Nephron (organoid): Measurements from ENCODE around the gene AP5M1.

ENCODE experiments used
- H3K27ac Mint-ChIP-seq, 3 experiments: 2 replicates each; pipeline ENCODE4 v1.8.0; 2020; ENCODE audit warnings: mixed read lengths in 3 of 3, mild to moderate bottlenecking in 2 of 3, moderate library complexity in 1 of 3
- H3K27me3 Mint-ChIP-seq: 2 replicates; pipeline ENCODE4 v1.8.0; 2021; ENCODE audit warnings: low read depth, mild to moderate bottlenecking, moderate library complexity, mixed read lengths
- H3K36me3 Mint-ChIP-seq: 2 replicates; pipeline ENCODE4 v1.8.0; 2020; ENCODE audit warnings: low read depth, mixed read lengths
- H3K4me1 Mint-ChIP-seq: 2 replicates; pipeline ENCODE4 v1.8.0; 2020; ENCODE audit warnings: mixed read lengths
- H3K4me3 Mint-ChIP-seq, 3 experiments: 2 replicates each; pipeline ENCODE4 v1.8.0; 2020; ENCODE audit warnings: mild to moderate bottlenecking in 3 of 3, mixed read lengths in 3 of 3, moderate library complexity in 2 of 3
- H3K9me3 Mint-ChIP-seq: 2 replicates; pipeline ENCODE4 v1.8.0; 2020; ENCODE audit warnings: mixed read lengths
- CTCF ChIP-seq, 3 experiments: fragments of 200-600 bp; sonication (generic); IDR thresholded peaks; one replicate each; pipeline ENCODE4 v1.5.0; 2021; ENCODE audit warnings: antibody characterized with exemption in 3 of 3; ENCODE audit not compliant: unreplicated experiment in 3 of 3

The AP5M1 gene

GRCh38 chr14:57295239-57295638 is 26.5 kb downstream of the AP5M1 start:
- Mint-ChIP-seq H3K27me3 (no peaks in the 10 kb centered on the region), H3K27ac (peak overlapping the region; percentile 58 to 65 (median 59)), H3K36me3 (no peaks in the 10 kb centered on the region), H3K4me3 (no peak overlapping the region), H3K4me1 (peaks cover 31% of the 10 kb centered on the region), H3K9me3 (no peaks in the 10 kb centered on the region)
- TF ChIP-seq CTCF (IDR thresholded peaks at IDR 0.05; ENCODE audit: unreplicated experiment in 3 of 3): no peak

GRCh38 chr14:57297852-57298251 is 29.1 kb downstream of the AP5M1 start:
- Mint-ChIP-seq H3K4me1 (peaks cover 31% of the 10 kb centered on the region), H3K4me3 (no peak overlapping the region), H3K9me3 (no peaks in the 10 kb centered on the region), H3K27me3 (no peaks in the 10 kb centered on the region), H3K36me3 (no peaks in the 10 kb centered on the region), H3K27ac (peak overlapping the region in 2 of 3 experiments; percentile 44 to 56)
- TF ChIP-seq CTCF (IDR thresholded peaks at IDR 0.05; ENCODE audit: unreplicated experiment in 3 of 3): no peak

- no peak overlapping the region for H3K27ac Mint-ChIP-seq
- no peaks in the 10 kb centered on the region for H3K36me3 Mint-ChIP-seq
- H3K27me3 Mint-ChIP-seq: no peaks in the 10 kb centered on the region
- H3K4me1 Mint-ChIP-seq: peaks cover 27% of the 10 kb centered on the region
- no peaks in the 10 kb centered on the region for H3K9me3 Mint-ChIP-seq
- H3K4me3 Mint-ChIP-seq: no peak overlapping the region
- TF ChIP-seq CTCF (IDR thresholded peaks at IDR 0.05; ENCODE audit: unreplicated experiment in 3 of 3): no peak
Measured at GRCh38 chr14:57299511-57299910, 30.7 kb downstream of the AP5M1 start.

GRCh38 chr14:57302883-57303282 is 34.1 kb downstream of the AP5M1 start:
- TF ChIP-seq CTCF (IDR thresholded peaks at IDR 0.05; ENCODE audit: unreplicated experiment in 3 of 3): no peak
- Mint-ChIP-seq H3K36me3 (no peaks in the 10 kb centered on the region), H3K4me1 (peaks cover 15% of the 10 kb centered on the region), H3K27ac (no peak overlapping the region), H3K9me3 (no peaks in the 10 kb centered on the region), H3K27me3 (no peaks in the 10 kb centered on the region), H3K4me3 (no peak overlapping the region)

- H3K4me1 Mint-ChIP-seq: no peaks in the 10 kb centered on the region
- H3K9me3 Mint-ChIP-seq: no peaks in the 10 kb centered on the region
- TF ChIP-seq CTCF (IDR thresholded peaks at IDR 0.05; ENCODE audit: unreplicated experiment in 3 of 3): no peak
- no peak overlapping the region for H3K4me3 Mint-ChIP-seq
- no peak overlapping the region for H3K27ac Mint-ChIP-seq
- no peaks in the 10 kb centered on the region for H3K27me3 Mint-ChIP-seq
- no peaks in the 10 kb centered on the region for H3K36me3 Mint-ChIP-seq
Measured at GRCh38 chr14:57314396-57315089, 45.8 kb downstream of the AP5M1 start.

- Mint-ChIP-seq H3K27me3 (no peaks in the 10 kb centered on the region), H3K4me1 (no peaks in the 10 kb centered on the region), H3K9me3 (no peaks in the 10 kb centered on the region), H3K4me3 (no peak overlapping the region), H3K27ac (no peak overlapping the region), H3K36me3 (no peaks in the 10 kb centered on the region)
- peak; percentile 82 to 95 (median 89) for TF ChIP-seq CTCF (IDR thresholded peaks at IDR 0.05; ENCODE audit: unreplicated experiment in 3 of 3)
Measured at GRCh38 chr14:57317248-57317833, 48.6 kb downstream of the AP5M1 start.
